Lower lobe of right lung (tissue), 2 donors: Measurements from ENCODE around the gene TIGIT. TPM values are rescaled to one million over a fixed set of nuclear protein-coding genes. Genes with fewer than 3 reads are reported as not detected.

Experiments used
- ATAC-seq, 2 donors: fragments of 200-7000 bp; cut with Tn5 transposase; one replicate each; pipeline ENCODE4 v1.9.1; 2020 to 2022; ENCODE audit warnings: mild to moderate bottlenecking in 2 of 2, moderate library complexity in 2 of 2
- DNase-seq: peaks from one replicate; pipeline ENCODE4 v3.0.0-alpha.2; 2020
- H3K27ac ChIP-seq: fragments of 200-600 bp; one replicate; pipeline ENCODE4 v1.8.0; 2022
- H3K27me3 ChIP-seq: fragments of 200-600 bp; one replicate; pipeline ENCODE4 v1.8.0; 2022; ENCODE audit warnings: low read depth
- H3K36me3 ChIP-seq: fragments of 200-600 bp; one replicate; pipeline ENCODE4 v1.8.0; 2022; ENCODE audit warnings: mild to moderate bottlenecking
- H3K4me1 ChIP-seq: fragments of 200-600 bp; one replicate; pipeline ENCODE4 v1.8.0; 2022
- H3K4me3 ChIP-seq: fragments of 200-600 bp; one replicate; pipeline ENCODE4 v1.8.0; 2022; ENCODE audit warnings: mild to moderate bottlenecking
- H3K9me3 ChIP-seq: fragments of 200-600 bp; one replicate; pipeline ENCODE4 v1.8.0; 2022
- CTCF ChIP-seq: fragments of 200-600 bp; IDR thresholded peaks from one replicate; pipeline ENCODE4 v1.8.0; 2022; ENCODE audit warnings: antibody characterized with exemption, mild to moderate bottlenecking
- intact Hi-C: fragments of 100-400 bp; cut with DNase I; formaldehyde crosslinking; loops from one replicate; pipeline ENCODE4 v1.11.0; 2022
- long read RNA-seq: library from polyadenylated mRNA; unstranded; transcript quantifications from one replicate; pipeline ENCODE4 v2.0.0, GENCODE V29; 2021
- total RNA-seq: library from RNA; stranded (reverse); fragmentation: NEBNext Ultra II Directional; extraction: Animal tissue kit (Norgen Biotek cat#: 25700); gene quantifications from one replicate; pipeline ENCODE4 v1.2.1, GENCODE V29; 2021
- donor health status: DM: no; HTN: yes; CAD: no; lungs with severe emphysema.

TIGIT gene
- 1.7 TPM for total RNA-seq
- long read RNA-seq, partial matches to known transcripts = 0 of 3 reads
- long read RNA-seq, other reads (novel, unspliced or antisense) = 0 of 3 reads

- H3K9me3 ChIP-seq = no peaks in the 10 kb centered on the region
- intact Hi-C loops = no loop called here
- DNase-seq (no peak), ATAC-seq (no peak)
- no peaks in the 10 kb centered on the region for H3K27me3 ChIP-seq
- H3K4me3 ChIP-seq = no peak within 1 kb of the TSS
- no peak within 1 kb of the TSS for H3K27ac ChIP-seq
- H3K4me1 ChIP-seq = no peaks in the 10 kb centered on the region
- no peak for TF ChIP-seq CTCF
- H3K36me3 ChIP-seq = no peaks in the 10 kb centered on the region
Measured at GRCh38 chr3:114293838-114294535, at the start of gene TIGIT. Gene TIGIT, plus strand, starts transcription at chr3:114294028. Its CDS starts 34 bp downstream, at chr3:114294062.

DNA sequence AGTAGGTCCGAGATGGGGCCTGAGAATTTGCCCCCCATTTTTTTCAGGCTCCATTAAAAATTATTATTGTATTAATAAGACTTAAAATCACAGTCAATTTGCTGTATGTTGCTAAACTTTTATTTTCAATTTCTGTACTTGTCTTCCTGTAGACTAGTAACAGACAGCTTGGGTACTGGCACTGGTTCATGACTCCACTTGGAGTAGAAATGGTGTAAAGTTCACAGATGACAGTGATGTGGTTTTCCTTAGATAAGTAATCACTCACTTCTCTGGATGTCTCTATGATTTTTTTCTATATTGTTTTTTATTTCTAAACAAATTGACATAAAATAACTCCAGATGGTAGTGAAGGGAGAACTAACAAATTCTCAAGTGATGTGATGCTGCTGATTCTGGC is 40.9 kb upstream of the TIGIT start:
- DNase-seq (no peak), ATAC-seq (no peak)
- H3K36me3 ChIP-seq = no peaks in the 10 kb centered on the region
- no peaks in the 10 kb centered on the region for H3K27me3 ChIP-seq
- H3K4me3 ChIP-seq = no peak overlapping the region
- H3K9me3 ChIP-seq = no peaks in the 10 kb centered on the region
- no peak overlapping the region for H3K27ac ChIP-seq
- intact Hi-C loops = no loop called here
- no peaks in the 10 kb centered on the region for H3K4me1 ChIP-seq
- no peak for TF ChIP-seq CTCF

- intact Hi-C loops = no loop called here
- Histone ChIP-seq H3K4me3 (no peak overlapping the region), H3K36me3 (no peaks in the 10 kb centered on the region), H3K27me3 (no peaks in the 10 kb centered on the region), H3K4me1 (no peaks in the 10 kb centered on the region), H3K9me3 (peaks cover 3% of the 10 kb centered on the region), H3K27ac (no peak overlapping the region)
- TF ChIP-seq CTCF = no peak
- DNase-seq (no peak), ATAC-seq (no peak)
Measured at GRCh38 chr3:114253505-114253904, 40.3 kb upstream of the TIGIT start.

- TF ChIP-seq CTCF = no peak
- no peak overlapping the region for H3K27ac ChIP-seq
- no peak for DNase-seq
- H3K27me3 ChIP-seq = no peaks in the 10 kb centered on the region
- H3K4me1 ChIP-seq = no peaks in the 10 kb centered on the region
- no peaks in the 10 kb centered on the region for H3K36me3 ChIP-seq
- no peak overlapping the region for H3K4me3 ChIP-seq
- intact Hi-C loops = no loop called here
- ATAC-seq = no peak
- H3K9me3 ChIP-seq = peaks cover 11% of the 10 kb centered on the region
Measured at GRCh38 chr3:114259566-114259965, 34.3 kb upstream of the TIGIT start.

DNA sequence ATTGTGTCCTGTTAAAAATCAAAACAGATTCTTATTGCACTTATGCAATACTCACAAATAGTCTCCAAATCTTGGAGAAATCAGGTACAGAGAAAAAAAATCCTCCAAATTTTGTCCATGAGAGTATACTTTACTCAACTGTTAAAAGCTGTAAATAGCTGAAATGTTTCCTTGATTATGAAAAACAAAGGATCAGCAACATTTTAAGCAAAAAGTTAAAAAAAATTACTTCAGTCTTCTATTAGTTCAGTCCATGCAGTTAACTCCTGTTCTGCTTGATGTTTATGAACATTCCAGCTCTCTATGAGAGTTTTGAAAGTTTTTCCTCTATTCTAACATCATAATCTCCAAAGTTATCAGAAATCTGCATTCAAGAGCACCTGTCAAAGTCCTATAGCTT is 33.7 kb upstream of the TIGIT start:
- Histone ChIP-seq H3K27me3 (no peaks in the 10 kb centered on the region), H3K4me3 (no peak overlapping the region), H3K36me3 (no peaks in the 10 kb centered on the region), H3K27ac (no peak overlapping the region), H3K9me3 (peaks cover 11% of the 10 kb centered on the region), H3K4me1 (no peaks in the 10 kb centered on the region)
- no peak for TF ChIP-seq CTCF
- intact Hi-C loops = no loop called here
- ATAC-seq = no peak
- no peak for DNase-seq
